Measurements from ENCODE around the gene GPR160.

Gene GPR160

DNA sequence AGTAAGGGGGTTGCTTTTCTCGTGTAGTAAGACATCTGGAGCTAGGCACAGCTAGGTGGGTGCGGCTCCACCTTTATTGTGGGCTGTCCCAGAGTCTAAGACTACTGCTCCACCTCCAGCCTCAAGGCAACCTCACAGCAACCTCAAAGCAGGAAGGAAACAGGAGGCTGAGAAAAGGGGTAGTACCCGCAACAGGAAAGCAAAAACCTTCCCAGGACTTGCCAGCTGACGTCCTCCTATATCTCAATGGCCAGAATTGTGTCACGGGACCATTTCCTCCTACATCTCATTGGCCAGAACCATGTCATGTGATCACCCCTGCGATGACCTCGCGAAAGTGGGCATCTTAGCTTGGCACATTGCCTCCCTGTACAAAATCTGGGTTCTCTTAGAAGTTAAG is 4.3 kb upstream of the GPR160 start:
- DNase-seq = peak; percentile 63 to 76

DNA sequence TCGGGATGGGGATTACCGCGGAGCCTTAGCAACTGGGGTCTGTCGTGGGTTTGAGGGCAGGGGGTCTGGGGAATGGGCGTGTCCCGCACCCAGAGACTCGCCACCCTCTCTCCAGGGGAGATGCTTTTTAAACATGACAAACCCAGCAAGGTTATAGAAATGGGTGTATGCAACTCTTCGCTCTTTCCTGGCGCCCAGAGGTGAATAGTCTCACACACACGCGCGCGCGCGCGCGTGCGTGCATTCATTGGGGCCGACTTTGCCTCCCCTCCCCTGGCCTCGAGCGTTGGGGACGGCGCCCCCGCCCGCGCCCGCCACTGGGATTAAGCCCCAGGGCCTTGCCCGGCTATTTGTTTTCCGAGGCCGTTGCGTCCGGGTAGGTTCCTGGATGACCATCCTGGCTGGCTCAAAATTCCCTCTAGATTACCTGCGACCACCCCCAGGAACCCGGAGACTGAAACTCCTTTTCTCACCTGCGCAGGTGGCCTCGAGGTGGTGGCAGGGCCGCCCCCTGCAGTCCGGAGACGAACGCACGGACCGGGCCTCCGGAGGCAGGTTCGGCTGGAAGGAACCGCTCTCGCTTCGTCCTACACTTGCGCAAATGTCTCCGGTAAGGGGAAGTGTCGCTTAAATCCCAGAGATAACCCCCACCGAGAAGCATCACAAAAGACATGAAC is 777 bp downstream of the GPR160 start:
- DNase-seq = peak; percentile 55 to 65

DNA sequence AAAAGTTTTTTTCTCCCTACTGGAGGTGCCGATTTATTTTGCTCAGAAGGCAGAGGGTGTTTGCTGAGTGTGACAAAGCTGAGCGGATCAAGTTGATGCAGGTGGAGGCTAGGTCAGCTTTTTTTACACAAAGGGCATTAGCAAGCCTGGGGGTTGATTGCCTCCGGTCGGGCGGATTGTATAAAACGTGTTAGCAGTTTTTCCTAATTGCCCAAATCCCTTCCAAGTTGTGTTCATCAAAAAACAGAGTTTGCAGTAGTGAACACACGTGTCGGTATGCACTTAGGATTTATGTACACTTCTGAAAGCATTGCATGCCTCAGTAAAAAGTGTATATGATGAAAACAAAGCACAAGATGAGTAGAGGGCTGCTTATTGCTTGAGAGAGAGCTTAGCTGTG is 2.6 kb downstream of the GPR160 start:
- DNase-seq = no peak

DNA sequence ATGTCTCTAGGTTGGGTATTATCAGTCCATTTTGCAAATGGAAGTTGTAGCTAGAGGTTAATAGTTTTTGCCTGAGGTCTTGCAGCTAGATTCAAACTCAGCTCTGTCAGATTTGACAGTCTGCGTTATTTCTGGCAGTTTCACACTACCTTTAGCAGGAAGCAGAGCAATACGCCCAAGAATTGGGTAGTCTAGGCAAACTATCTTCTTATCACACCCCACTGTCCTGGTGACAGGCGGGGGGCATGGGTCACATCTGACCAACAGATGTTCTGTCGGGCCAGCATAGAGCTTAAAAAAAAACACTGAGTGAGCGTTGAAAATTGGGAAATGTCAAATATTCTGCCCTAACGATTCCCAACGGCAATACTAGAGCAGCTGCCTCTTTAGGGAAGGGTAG is 5.7 kb downstream of the GPR160 start:
- DNase-seq = no peak

GRCh38 chr3:170044271-170044670 is 6.5 kb downstream of the GPR160 start:
- DNase-seq = no peak

DNA sequence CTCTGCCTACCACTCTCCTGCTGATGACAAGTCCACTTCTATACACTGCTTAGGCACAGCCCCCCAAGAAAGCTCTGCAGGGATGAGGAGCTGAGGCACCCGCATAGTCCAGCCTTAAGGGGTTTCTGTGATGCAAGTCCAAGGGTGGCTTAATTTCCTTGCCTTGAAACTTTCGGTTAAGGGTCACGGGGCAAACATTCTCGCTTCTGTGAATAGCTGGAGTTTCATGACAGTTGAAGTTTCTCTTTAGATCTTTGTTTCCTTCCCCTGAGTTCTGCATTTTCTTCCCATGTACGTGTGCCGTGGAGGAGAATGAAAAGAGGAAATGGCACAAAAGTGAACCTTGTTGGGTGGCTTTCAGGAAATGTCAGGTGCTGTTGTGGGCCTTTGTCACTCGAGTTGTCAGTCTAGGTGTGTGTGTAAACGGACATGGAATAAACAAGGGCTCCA is 7.0 kb downstream of the GPR160 start:
- DNase-seq = peak; percentile 98 to 99

- no peak for DNase-seq
These were observed 8.7 kb downstream of the GPR160 start for GRCh38 chr3:170046269-170047132.

DNA sequence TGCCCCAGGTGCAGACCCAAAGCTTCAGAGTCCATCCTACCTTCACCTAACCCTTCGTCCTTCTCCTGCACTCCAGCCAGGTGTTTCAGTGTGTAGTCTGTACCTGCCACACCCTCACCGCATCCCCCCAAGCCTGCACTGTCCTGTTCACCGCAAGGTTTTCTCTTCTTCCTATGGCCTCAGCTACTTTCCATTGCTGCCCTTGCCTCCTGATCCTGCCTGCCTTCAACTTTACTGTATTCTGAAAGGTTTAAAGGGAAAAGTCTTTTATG is 9.3 kb downstream of the GPR160 start:
- DNase-seq = no peak

DNA sequence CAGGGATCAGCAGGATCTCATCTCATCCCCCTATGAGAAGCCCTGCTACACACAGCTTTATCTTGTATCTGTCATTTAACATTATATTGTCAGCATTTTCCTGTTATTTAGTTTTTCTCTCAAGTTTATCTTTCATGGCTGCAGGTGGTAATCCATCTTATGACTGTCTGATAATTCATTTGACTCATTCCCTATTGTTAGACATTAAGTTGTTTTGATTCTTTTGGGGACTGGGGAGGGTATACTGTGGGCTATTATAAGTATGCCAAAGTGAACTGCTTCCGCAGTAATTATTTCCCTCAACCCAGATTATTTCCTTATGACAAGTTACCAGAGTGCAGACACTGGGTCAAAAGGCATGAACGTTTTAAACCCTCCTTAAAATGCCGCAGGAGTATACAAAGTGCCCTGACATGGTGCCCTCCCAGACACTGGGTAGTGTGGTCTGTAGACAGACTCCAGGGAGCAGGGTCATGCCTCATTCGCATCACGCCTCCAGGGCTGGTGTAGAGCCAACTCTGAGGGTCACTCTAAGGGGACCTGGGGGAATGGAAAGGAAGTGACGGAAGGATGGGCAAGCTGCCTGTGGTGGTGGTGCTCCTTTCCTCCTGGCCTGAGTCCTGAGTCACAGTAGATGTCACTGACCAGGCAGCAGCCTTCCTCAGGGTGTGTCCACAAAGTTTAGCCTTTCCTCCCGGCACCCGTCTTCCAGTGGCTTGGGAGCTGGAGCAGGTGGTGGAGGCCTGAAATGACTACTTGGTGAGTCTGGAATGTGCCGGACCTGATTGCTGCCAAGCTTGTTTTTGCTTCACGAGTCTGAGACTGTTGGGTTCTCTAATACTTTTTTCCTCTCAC is 11.6 kb downstream of the GPR160 start:
- no peak for DNase-seq

DNA sequence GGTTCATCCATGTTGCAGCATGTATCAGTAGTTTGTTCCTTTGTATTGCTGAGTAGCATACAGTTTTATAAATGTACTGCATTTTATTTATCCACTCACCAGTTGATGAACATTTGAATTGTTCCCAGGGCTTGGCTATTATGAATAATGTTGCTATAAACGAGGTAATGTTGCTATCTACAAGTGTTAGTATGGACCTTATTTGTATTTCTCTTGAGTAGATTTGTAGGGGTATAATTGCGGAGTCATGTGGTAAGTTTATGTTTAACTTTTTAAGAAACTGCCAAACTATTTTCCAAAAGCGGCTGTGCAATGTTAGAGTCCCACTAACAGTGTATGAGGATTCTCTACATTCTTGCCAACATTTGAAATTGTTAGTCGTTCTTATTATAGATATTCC is 13.0 kb downstream of the GPR160 start:
- no peak for DNase-seq

DNA sequence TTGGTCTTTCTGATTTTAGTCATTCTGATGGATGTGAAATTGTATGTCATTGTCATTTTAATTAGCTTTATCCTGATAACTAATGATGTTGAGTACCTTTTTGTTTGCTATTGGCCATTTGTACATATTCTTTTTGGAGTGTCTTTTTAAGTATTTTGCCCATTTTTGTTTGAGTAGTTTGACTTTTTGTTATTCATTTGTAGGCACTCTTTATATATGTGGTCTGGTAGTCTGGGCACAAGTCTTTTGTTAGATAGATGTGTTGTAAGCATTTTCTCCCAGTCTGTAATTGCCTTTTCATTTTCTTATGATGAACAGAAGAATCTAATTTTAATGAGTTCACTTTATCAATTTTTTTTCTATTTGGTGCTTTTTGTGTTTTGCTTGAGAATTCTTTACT is 14.6 kb downstream of the GPR160 start:
- no peak for DNase-seq

DNA sequence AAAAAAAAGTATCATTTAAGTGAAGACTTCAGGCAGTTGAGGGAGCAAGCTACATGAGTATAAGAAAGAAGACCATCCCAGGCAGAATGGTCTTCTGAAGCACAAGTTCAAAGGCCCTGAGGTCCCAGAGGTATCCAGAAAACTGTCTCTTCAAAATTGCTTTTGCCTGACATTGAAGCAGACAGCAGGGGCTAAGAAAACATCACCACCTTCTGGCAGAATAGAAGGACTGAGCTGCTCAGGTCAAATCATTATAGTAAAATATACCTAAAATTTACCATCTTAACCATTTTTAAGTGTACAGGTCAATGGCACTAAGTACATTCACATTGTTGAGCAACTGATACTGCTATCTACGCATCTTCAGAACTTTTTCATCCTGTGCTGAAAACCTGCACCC is 16.4 kb downstream of the GPR160 start:
- peak; percentile 58 to 76 for DNase-seq

DNA sequence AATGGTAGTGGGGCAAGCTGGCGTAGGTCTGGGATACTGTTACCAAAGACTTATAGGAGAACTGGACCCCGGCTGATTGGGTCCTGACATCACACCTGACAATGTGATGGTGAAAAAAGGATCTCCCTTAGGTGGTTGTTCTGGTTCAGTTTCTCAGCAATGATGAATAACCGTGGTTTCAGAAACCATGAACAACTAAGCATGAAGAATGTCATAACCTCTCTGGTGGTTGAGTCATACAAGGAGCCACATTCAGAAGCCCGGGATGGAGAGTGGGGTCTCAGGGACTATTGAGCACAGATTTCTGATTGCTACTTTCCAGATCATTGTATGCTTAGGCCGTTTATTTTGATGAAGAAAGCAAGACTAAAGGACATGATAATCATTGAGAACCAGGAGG is 17.4 kb downstream of the GPR160 start:
- DNase-seq = peak; percentile 43

- no peak for DNase-seq
These were observed 19.1 kb downstream of the GPR160 start for GRCh38 chr3:170056710-170057454.

DNA sequence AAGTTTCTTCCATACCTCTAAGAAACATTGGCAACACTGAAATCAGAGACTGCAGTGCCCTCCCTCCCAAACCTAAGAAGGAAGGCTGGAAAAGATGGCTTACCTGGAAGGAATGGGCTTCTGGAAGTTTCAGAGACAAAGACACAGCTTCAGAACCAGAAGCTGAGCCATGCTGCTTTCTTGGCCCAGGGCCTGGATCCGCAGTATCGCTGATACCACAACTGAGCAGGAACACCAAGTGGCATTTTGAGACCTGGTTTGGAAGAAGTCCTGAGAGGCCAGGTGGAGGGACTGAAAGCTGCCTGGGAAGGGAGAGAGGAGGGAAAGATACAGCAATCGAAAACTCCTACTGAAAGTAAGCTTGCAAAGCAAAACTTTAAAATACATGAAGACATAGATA is 19.8 kb downstream of the GPR160 start:
- no peak for DNase-seq

DNA sequence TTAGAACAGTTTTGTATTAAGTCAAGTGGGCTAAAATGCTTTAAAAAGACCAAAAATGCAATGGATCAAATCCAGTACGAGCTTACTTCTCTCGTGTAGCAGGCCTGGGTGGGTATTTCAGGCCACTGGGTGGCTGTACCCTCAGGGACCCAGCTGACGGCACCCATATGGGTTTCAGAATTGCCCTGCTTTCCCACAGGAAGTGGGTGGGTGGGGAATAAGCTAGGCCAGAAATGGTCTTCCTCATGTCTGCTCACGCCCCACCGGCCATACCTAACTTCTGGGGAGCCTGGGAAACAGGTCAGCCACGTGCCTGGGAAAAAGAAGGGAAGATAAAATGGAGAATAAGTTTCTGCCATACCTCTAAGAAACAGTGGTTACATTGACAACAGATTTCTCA is 20.3 kb downstream of the GPR160 start:
- no peak for DNase-seq

GRCh38 chr3:170059447-170059846 is 21.7 kb downstream of the GPR160 start:
- no peak for DNase-seq

GRCh38 chr3:170062068-170062467 is 24.3 kb downstream of the GPR160 start:
- DNase-seq = no peak

- no peak for DNase-seq
These were observed 25.0 kb downstream of the GPR160 start for GRCh38 chr3:170062769-170063168.

DNA sequence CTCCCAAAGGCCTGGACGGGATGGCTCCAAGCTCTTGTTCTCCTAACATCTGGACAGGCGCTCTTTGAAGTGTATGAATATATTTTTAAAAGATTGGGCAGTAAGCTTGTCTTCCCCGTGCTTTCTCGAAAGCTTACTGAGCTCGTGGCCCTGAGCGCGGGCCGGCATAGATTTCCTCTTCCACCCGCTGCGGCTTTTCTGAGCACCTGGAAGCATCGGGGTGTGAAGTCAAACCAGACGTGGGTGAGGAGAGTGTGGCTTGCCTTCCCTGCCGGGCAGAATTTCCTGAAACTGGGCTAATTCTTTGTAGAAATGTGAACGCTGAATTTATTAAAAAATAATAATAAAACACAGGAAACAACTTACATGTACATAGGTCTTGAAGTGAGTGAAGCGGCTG is 25.9 kb downstream of the GPR160 start:
- DNase-seq = no peak

DNA sequence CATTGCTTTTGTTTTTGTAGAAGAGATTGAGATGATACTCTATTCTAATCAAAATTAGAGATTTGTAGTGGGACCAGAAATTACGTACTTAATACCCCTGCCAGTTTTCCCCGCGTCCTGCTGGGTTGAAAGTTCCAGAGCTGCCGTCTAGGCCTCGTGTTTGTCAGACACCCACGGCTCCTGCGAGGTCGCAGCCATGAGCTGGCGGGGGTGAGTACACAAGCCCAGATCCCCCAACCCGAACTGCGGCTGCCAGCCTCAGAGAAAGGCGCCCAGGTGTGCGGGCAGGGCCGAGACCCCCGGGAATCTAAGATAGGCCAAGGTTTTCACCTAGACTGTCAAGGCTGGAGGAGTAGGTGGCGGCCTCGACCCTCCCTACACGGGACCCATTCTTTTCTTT is 26.3 kb downstream of the GPR160 start:
- DNase-seq = no peak

DNA sequence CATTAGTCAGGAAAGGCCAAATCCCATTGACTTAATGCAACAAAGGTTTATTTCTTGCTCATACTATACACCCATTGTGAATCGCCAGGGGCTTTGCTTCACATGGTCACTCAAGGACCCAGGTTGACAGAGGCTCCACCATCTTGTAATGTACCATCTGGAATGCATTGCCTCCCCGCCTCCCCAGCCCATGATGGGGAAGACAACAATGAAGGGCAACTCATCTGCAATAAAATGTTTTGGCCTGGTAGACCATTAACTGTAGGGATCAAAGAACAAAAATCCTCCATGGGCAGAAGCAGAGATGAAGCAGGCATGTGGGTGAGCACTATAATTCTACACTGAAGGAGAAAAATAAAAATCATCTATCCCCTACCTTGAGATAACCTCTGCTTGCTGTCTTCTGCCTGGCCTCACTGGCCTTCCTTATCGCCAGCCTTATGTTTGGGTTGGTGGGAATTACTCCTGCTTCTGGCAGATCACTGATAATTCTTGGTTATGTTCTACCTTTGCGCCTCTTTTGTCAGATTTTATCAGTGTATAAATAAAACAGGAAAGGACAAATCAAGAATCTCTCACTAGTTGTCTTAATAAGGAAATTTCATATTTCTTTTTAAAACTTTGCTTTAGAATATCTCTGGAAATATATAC is 37.8 kb downstream of the GPR160 start:
- no peak for DNase-seq
